Stimulated activated CD8-positive, alpha-beta memory T cell treated with anti-CD3 and anti-CD28 coated beads, Interleukin-15, amount 100 ng/mL, for 24 hours (primary cell): Measurements from ENCODE around the gene STXBP5L.
"Not testable (repeated sequence)": the region's sequence is repeated elsewhere in the genome, so short reads cannot be mapped to it uniquely, and the experiment has no call there.

ENCODE experiments used
- DNase-seq: peaks from one replicate; pipeline ENCODE4 v3.0.0-alpha.2; 2020; ENCODE audit warnings: low read depth

Gene STXBP5L

GRCh38 chr3:121431726-121432517, 523.9 kb downstream of the STXBP5L start:
- DNase-seq: peak; percentile 2

- DNase-seq: no peak
Observed at GRCh38 chr3:121436074-121436473, 528.1 kb downstream of the STXBP5L start.

GRCh38 chr3:121436641-121437040, 528.6 kb downstream of the STXBP5L start:
- DNase-seq: no peak

GRCh38 chr3:121443456-121443855, 535.5 kb downstream of the STXBP5L start:
- DNase-seq: no peak

GRCh38 chr3:121451752-121452151, 543.7 kb downstream of the STXBP5L start:
- DNase-seq: not testable (repeated sequence)

GRCh38 chr3:121462565-121462964, 554.6 kb downstream of the STXBP5L start:
- DNase-seq: no peak

- no peak for DNase-seq
Observed at GRCh38 chr3:121463745-121464144, 555.7 kb downstream of the STXBP5L start.

- DNase-seq: no peak
Observed at GRCh38 chr3:121467085-121467484, 559.1 kb downstream of the STXBP5L start.

- no peak for DNase-seq
Observed at GRCh38 chr3:121473001-121473400, 565.0 kb downstream of the STXBP5L start.
